Activated CD8-positive, alpha-beta memory T cell treated with anti-CD3 and anti-CD28 coated beads, Interleukin-2, amount 50 U/mL, for 1 hour (primary cell): ENCODE data around the gene MKRN2.

Experiments
- DNase-seq: peaks from one replicate; pipeline ENCODE4 v3.0.0-alpha.2; 2020; ENCODE audit errors: extremely low read depth

MKRN2 gene

DNA sequence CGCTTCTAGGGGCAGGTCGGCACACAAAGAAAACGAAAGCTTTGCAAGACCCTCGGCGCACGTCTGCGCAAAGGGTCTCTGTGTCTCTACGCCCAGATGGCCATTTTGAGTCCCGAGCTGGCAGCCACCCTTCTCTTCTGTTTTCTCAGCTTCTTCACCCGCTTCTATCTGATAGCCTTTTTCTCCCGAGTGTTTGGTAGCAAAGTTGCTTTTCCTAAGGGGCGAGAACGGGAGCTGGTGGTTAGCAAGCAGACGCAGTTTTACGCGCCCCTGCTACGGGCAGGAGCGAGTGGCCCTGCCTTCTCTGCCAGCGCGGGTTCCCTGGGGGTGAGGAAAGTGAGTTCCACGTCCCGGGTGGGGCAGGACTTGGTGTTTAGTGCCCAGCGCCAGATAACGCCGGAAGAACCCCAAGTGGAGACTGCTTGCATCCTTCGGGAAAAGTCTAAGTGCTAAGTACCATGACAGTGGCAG, 2.9 kb upstream of the MKRN2 start:
- no peak for DNase-seq

DNA sequence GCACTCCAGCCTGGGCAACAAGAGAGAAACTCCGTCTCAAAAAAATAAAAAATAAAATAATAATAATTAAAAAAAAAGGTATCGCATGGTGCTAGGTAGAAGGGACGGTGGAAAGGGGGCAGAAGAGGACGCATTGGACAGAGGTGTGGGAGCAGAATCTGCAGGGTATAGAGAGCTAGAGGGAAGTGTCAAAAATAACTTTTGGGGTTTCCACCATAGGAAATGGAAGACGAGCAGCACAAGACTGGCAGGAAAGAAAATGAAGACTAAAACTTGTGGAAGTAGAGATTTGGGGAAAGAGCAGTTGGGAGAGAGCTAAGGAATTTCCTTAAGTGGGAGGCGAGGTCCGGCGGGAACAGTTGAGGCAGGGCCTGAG, 585 bp upstream of the MKRN2 start:
- no peak for DNase-seq

DNA sequence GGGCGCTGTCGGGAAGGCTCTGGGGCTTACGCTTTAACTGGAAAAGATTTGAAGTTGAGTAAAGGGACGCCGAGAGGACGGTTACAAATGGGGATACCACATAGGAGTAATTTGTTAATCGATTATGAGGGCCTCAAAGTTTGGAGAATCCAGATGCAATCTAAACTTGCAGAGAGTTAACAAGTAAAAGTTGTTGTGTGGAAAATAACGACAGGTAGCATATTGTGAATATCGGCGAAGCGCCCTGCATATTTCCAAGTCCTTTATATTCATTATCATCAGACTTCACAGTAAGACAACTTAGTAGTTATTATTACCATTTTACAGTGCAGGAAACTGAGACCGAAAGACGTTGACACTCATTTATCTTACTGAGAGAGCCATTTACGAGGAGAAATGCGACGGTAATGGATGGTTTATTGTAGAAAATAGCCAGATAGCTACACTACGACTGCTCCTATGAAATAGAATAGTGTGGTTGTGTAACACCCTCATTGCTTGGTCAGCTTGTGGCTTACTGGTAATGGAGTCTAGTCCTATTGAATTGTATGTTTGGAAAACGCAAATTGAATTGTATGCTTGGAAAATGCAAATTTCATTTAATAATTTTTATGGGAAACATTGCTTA, 700 bp downstream of the MKRN2 start:
- no peak for DNase-seq

DNA sequence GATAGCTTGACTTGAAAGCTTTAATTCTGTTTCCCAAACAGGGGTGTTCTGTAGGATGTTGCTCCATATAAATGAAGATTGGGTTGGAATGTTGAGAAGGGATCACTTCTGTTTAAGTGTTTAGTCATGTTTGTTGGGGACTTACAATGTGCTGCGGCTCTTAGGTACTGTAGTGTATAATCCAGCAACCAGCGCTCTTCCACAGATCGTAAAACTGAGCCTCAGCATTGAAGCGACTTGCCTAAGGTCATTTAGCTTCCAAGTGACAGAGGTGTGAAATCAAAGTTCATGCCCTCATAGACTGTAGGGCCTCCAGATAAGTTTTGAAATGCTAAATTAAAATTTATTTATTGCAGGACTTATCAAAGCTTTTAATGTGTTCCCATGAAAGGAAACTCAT, 1.8 kb downstream of the MKRN2 start:
- no peak for DNase-seq

DNA sequence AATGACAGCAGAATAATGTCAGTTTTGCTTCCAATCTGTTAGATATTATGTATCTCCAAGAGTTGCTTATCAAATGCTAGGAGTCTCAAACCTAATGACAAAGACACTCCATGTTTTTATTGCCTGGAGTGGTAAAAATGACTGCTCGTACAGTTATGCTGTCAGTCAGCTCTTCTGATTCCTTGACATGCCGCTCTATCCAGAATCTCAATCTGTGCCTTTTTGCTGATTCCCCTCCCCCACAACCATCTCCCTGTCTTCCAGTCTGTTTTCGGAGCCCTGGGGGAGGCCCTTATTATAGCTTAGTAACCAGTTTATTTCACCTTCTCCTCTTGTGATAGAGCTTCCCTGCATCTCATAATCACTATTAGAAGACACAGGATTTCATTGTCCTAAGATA, 2.6 kb downstream of the MKRN2 start:
- no peak for DNase-seq

DNA sequence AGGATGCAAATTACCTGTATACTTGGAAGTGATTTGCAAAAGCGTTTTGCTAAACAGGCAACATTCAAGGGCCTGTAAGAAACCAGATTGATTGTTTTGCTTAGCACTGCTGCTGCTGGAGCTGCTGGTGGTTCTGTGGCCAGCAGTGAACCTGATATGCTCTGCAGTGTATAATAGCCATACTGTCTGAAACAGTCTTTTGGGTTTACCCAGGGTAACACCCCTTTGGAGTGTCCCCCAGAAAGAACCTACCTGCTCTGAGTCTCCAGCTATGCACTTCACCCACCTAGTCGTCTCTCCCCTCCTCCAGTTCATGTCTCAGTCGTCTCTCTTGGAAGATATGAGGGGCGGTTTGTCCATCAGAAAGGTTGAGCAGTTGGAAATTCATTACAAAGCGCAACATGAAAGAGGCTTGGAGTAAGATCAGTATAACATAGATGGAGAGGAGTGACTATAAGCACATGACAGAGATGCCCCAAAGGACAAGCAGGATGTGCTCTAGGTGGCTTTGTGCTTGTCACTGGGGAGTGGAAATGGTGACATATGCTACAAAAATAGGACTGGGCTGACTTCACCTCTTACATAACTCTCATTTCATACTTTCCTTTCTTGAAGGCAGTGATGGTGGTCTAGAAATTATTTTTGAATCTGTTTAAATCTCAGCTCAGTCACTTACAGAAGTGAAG, 3.8 kb downstream of the MKRN2 start:
- no peak for DNase-seq

DNA sequence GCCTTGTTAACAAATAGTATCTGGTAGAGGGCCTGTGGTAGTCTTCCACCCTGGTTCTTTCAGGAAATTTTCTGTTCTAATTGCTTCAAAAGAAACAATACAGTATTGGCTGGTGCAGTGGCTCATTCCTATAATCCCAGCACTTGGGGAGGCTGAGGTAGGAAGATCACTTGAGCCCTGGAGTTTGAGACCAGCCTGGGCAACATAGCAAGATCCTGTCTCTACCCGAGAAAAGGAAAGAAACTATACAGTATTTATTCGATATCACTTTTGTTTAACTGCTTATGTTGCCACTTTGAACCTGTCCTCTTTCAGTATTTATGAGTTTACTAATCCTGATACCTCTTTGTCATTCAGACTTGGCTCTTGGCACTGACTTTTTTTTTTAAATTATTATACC, 4.5 kb downstream of the MKRN2 start:
- no peak for DNase-seq

DNA sequence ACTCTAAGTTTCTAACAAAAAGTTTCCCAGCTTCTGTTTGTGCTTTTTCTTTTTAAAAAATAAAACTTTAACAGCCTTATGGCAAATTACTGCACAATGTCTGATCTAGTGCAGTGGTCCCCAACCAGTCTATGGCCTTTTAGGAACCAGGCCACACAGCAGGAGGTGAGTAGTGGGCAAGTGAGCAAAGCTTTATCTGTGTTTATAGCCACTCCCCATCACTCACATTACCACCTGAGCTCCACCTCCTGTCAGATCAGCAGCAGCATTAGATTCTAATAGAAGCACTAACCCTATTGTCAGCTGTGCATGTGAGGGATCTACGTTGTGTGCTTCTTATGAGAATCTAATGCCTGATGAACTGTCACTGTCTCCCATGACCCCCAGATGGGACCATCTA, 5.6 kb downstream of the MKRN2 start:
- DNase-seq, result no peak

DNA sequence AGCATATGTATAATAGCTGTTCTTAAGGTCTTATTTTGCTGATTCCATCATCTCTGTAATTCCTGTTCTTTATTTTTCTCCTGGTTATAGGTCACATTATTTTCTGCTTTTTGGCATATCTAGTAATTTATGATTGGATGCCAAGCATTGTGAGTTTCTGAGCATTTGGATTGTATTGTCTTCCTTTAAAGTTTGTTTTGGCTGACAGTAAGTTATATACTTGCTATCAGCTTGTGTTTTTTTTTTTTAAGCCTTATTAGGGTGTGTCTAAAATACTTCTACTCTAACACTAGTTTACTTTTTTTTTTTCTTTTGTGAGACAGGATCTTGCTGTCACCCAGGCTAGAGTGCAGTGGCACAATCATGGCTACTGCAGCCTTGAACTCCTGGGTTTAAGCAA, 10.1 kb downstream of the MKRN2 start:
- no peak for DNase-seq

DNA sequence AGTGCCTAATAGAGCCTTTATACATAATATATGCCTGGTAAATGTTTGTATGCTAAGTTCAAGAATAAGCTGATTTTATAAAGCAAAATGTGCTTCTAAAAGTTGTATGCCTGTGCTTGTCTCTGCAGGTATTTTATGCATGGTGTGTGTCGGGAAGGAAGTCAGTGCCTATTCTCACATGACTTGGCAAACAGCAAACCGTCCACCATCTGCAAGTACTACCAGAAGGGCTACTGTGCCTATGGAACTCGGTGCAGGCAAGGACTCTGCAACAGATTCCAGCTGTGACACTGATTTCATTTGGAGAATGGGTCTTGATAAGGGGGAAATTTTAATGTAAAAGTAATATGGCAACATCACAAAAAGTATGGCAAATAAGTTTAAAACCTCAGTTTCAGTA, 11.9 kb downstream of the MKRN2 start:
- no peak for DNase-seq

DNA sequence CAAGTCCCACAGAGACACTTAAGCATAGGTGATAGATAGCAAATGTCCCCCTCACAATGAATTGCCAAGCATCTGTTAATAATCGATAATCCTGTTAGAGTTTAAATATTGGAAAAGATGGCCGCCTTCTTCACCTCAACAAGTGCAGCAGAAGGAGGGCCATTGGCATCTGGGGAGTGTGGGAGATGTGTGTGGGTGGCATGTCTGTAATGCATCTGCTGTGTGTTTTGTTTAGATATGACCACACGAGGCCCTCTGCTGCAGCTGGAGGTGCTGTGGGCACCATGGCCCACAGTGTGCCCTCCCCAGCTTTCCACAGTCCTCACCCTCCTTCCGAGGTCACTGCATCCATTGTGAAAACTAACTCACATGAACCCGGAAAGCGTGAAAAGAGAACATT, 12.9 kb downstream of the MKRN2 start:
- DNase-seq, result no peak

DNA sequence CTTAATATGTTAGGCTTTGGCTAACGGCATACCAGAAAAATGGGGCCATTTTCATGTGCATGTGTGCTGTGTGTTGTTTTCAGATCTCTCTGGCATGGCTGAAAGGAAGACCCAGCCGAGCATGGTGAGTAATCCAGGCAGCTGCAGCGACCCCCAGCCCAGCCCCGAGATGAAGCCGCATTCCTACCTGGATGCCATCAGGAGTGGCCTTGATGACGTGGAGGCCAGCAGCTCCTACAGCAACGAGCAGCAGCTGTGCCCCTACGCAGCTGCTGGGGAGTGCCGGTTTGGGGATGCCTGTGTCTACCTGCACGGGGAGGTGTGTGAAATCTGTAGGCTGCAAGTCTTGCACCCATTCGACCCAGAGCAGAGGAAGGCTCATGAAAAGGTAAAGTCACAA, 15.1 kb downstream of the MKRN2 start:
- DNase-seq, result no peak

DNA sequence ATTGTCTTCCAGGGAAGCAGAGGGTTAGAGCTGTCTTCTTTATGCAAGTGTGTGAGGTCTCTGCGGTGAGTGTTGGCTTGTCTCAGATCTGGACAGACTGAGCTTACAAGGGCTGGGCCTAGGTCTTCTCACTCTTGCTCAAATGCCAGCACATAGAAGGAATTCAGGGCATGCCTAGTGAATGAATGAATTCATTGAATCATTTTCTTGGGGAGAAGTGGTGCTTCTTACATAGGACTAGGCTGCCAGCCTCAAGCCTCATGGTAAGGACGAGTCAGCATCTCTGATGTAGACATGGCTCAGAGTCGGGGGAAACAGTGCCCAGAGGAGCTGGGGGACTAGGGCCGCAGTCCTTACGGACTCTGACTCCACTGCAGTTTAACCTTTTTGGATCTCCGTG, 17.2 kb downstream of the MKRN2 start:
- no peak for DNase-seq

DNA sequence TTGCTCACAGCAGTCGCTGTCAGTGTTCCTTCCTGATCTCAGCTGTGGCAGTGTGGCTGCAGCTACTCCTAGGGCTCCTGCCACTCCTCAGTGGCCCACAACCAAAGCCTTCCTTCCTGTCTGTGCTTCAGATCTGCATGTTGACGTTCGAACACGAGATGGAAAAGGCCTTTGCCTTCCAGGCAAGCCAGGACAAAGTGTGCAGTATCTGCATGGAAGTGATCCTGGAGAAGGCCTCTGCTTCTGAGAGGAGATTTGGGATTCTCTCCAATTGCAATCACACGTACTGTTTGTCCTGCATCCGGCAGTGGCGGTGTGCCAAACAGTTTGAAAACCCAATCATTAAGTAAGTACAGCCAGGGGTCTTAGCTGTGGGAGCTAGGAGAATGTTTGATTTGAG, 17.8 kb downstream of the MKRN2 start:
- no peak for DNase-seq

DNA sequence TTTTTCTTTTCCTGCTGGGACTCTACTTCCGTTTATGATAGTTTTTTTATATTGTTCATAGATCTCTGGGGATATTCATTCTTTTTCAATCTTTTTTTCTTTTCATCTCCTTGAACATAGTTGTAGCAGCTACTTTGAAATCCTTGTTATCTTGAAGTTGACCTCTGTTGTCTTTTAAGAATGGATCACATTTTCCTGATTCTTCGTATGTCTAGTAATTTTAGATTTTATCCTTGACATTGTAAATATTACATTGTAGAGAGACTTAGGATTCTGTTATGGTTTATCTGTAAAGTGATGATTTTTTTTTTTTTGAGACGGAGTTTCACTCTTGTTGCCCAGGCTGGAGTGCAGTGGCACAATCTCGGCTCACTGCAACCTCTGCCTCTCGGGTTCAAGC, 20.5 kb downstream of the MKRN2 start:
- DNase-seq, result no peak

DNA sequence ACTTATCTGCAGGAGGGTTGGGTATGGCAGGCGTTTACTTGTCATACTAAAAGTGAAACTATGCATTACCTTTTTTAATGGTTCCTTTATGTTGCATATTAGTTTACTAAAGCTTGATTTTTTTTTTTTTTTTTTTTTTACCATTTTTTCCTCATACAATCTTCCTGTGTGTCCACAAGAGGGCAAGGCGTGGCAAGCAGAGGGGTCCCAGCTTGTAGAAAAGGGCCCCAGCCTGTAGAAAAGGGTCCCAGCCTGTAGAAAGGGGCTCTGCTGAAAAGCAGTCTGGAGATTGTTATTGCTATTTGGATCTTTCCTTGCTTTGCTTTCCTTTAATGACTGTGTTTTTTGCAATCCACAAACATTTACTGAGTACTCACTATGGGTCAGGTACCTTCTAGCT, 21.9 kb downstream of the MKRN2 start:
- no peak for DNase-seq

DNA sequence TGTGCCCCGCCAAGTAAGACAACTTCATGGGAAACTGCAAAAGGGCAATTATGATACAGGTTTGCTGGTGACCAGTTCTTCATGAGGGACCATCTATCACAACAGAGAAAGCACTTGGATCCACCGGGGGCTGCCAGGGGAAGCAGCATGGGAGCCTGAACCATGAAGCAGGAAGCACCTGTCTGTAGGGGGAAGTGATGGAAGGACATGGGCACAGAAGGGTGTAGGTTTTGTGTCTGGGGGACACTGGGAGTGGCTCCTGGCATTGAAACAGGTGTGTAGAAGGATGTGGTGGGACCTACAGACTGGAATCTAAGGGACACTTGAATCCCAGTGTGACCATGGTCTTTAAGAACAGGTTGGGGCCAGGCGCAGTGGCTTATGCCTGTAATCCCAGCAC, 22.6 kb downstream of the MKRN2 start:
- DNase-seq, result no peak

DNA sequence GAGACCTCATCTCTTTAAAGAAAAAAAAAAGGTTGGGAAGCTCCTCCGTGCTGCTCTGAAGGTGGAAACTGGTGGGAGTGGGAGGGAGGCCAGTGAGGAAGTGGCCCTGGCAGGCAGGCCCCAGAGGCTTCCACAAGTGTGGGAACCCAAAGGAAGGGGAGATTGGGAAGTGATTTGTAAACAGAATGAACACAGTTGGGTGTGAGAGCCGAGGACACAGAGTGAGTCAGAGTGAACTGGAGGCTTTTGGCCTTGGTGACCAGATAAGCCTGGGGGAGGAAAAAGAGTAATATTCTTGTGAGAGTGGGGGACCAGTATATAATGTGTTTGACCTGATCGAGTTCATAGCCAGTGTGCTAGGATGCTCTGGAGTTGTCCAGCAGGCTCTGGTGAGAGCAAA, 23.0 kb downstream of the MKRN2 start:
- DNase-seq, result no peak

DNA sequence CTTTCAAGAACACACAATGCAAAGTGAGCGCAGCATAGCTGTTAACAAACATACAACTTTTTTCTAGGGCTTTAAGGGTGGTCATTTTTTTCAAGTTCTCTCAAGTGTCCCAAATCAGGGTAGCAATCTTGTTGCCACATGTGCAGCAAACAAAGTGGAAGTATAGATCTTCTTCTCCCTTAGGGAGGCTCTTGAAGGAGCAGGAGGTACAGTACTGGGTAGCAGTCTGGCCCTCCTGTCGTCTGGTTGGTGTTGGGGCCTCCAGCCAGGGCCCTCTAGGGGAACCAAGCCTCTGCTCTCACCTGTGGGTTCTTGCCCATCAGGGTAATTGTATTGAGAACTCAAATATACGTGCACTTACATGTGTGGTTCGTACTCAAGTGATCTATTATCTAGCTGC, 25.8 kb downstream of the MKRN2 start:
- DNase-seq, result no peak

DNA sequence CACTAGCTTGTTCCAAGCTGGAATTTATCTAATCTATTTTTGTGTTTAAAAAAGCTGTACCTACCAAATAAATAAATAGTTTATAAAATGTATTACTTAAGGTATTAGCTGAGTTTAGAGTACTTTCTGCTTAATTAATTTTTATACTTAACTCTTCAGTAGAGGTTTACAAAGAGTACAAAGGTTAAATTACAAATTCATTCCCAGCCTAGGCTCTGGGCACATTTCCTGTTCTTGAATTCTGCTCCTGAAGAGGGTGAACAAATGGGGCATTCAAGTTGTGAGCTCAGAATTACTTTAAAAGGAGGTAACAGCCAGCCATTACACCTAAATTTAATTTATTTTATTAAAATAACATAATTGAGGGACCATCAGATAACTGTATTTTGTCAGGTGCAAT, 26.4 kb downstream of the MKRN2 start:
- no peak for DNase-seq

DNA sequence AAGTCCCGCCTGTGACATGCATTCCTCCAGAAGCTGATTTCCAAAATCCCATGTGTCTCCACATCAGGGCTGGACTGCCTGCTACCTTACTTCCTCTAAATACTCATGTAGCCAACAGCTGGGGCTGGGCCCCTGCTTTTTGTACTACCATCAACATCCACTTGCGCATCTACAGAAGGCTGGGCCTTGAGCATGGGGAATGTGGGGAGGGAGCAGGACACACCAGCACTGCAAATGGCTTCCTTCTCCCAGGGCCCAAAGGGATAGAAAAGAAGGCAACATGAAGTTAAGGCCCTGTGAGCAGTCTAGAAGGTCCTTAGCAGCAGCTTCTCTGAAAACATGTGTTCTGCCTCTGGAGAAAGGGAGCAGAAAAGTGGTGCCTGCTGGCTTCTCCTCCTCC, 27.2 kb downstream of the MKRN2 start:
- DNase-seq, result no peak

DNA sequence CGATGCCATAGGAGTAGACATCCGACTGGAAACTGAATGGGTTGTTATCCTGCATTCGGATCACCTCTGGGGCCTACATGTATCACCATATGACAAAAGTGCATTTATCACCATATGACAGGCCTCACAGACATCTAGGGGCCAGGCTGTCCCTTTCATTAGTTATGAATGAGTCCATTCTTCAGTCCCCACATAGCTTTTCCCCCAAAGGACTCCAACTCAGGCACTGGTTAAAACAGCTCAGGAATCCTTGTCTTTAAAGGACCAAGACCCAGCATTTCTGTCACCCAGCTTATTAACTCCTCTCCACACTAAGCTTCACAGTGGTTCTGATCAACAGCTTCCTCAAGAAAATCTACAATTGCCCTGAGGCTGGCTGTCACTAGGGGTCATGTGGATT, 28.3 kb downstream of the MKRN2 start:
- DNase-seq, result no peak

DNA sequence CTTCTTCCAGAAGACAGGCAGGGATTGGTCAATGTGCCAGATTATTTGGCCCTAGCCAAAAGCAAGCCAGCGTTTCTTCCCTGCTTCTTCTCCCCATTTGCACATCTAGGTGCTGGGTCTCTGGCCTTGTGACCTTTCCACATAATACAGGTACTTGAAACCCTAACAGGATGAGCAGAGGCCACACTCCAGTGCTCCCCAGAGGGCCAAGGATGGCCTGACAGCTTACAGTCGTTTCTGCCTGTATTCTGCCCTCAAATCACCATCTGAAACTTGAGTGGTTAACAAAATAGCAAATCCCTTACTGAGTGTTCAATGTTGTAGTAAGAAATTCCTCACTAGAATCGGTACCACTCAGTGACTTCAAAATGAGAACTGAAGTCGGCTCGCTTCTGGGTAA, 29.1 kb downstream of the MKRN2 start:
- no peak for DNase-seq

DNA sequence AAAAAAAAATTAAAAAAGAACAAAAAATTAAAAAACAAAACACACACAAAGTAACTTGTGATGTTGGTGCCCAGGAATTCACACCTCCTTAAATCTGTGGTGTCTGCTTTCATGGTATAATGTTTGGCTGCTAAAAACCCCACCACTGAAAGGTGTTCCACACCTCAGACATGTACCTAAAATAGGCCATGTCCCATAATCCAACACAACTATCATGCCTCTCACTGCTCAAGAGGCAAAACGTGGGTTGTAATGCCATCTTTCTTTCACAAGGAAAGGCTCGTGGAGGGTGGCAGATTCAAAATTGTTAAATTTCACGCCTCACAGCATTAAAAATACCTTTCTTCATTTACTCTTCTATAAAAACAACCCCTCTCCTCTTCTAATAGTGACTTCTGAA, 29.5 kb downstream of the MKRN2 start:
- DNase-seq, result no peak
